Neural cell (in vitro differentiated cells): ENCODE measurements around the gene TAGLN3. TPM values are rescaled to one million over a fixed set of nuclear protein-coding genes. Genes with fewer than 3 reads are reported as not detected.

Source experiments
- H2AFZ ChIP-seq: fragments of 200-600, 300-800 bp; sonication (generic), shearing (Covaris generic); 2 replicates; pipeline ENCODE4 v1.6.0; 2014; ENCODE audit warnings: low read depth, mild to moderate bottlenecking, antibody characterized with exemption, low read length, moderate library complexity
- H3F3A ChIP-seq: fragments of 200-600 bp; shearing (Covaris generic); 2 replicates; pipeline ENCODE4 v1.6.1; 2016; ENCODE audit warnings: mild to moderate bottlenecking, moderate library complexity, mixed read lengths, antibody characterized with exemption, low read length; ENCODE audit not compliant: insufficient read depth, poor library complexity, severe bottlenecking
- H3K27ac ChIP-seq: fragments of 200-600, 300-800 bp; sonication (generic), shearing (Covaris generic); 2 replicates; pipeline ENCODE4 v1.5.1; 2014; ENCODE audit warnings: mild to moderate bottlenecking, low read length, moderate library complexity
- H3K27me3 ChIP-seq: fragments of 300-800, 200-600 bp; sonication (generic), shearing (Covaris generic); 2 replicates; pipeline ENCODE4 v1.6.0; 2014; ENCODE audit warnings: mild to moderate bottlenecking, low read depth, low read length, moderate library complexity; ENCODE audit not compliant: insufficient read depth
- H3K36me3 ChIP-seq: fragments of 300-800, 200-600 bp; sonication (generic), shearing (Covaris generic); 2 replicates; pipeline ENCODE4 v1.5.1; 2014; ENCODE audit warnings: mild to moderate bottlenecking, antibody characterized with exemption, low read length, moderate library complexity; ENCODE audit not compliant: insufficient read depth
- H3K4me2 ChIP-seq: fragments of 300-800, 200-600 bp; sonication (generic), shearing (Covaris generic); 2 replicates; pipeline ENCODE4 v1.6.0; 2014; ENCODE audit warnings: mild to moderate bottlenecking, low read length
- H3K4me3 ChIP-seq: fragments of 300-800, 200-600 bp; sonication (generic), shearing (Covaris generic); 2 replicates; pipeline ENCODE4 v1.5.1; 2014; ENCODE audit warnings: mild to moderate bottlenecking, low read length, moderate library complexity
- H3K79me2 ChIP-seq: fragments of 200-600 bp; shearing (Covaris generic); replicated peaks from 2 replicates; pipeline ENCODE4 v1.6.0; 2014; ENCODE audit warnings: mild to moderate bottlenecking, low read length, moderate library complexity; ENCODE audit not compliant: insufficient read depth
- H3K9ac ChIP-seq: fragments of 300-800, 200-600 bp; sonication (generic), shearing (Covaris generic); 2 replicates; pipeline ENCODE4 v1.6.1; 2016; ENCODE audit warnings: mild to moderate bottlenecking, low read length, mixed read lengths
- H3K9me2 ChIP-seq: fragments of 200-600 bp; shearing (Covaris generic); 2 replicates; pipeline ENCODE4 v1.6.1; 2016; ENCODE audit warnings: mild to moderate bottlenecking, low read length, mixed read lengths; ENCODE audit not compliant: insufficient read depth
- H3K9me3 ChIP-seq: fragments of 200-600, 300-800 bp; sonication (generic), shearing (Covaris generic); 2 replicates; pipeline ENCODE4 v1.6.1; 2016; ENCODE audit warnings: mild to moderate bottlenecking, mixed run types, low read length, moderate library complexity, mixed read lengths
- H4K20me1 ChIP-seq: fragments of 200-600 bp; shearing (Covaris generic); 2 replicates; pipeline ENCODE4 v1.6.1; 2016; ENCODE audit warnings: mild to moderate bottlenecking, mixed run types; ENCODE audit not compliant: insufficient read depth
- EP300 ChIP-seq: fragments of 450-650 bp; conservative IDR thresholded peaks from 2 replicates; pipeline ENCODE4 v1.6.1; 2014; ENCODE audit warnings: antibody characterized with exemption, mild to moderate bottlenecking, moderate library complexity; ENCODE audit not compliant: poor library complexity, severe bottlenecking
- EZH2 ChIP-seq: fragments of 200-600, 300-800 bp; shearing (Covaris generic), sonication (generic); IDR thresholded peaks from 2 replicates; pipeline ENCODE4 v1.6.1; 2014; ENCODE audit warnings: antibody characterized with exemption, low read length, borderline replicate concordance, mild to moderate bottlenecking; ENCODE audit not compliant: insufficient read depth, poor library complexity, severe bottlenecking
- MXI1 ChIP-seq: fragments of 450-650 bp; conservative IDR thresholded peaks from 2 replicates; pipeline ENCODE4 v1.6.1; 2014; ENCODE audit warnings: antibody characterized with exemption, mild to moderate bottlenecking; ENCODE audit not compliant: poor library complexity, severe bottlenecking
- POLR2AphosphoS5 ChIP-seq: IDR thresholded peaks from 2 replicates; pipeline ENCODE4 v1.6.1; 2012
- RAD21 ChIP-seq: fragments of 450-650 bp; conservative IDR thresholded peaks from 2 replicates; pipeline ENCODE4 v1.6.1; 2014; ENCODE audit warnings: antibody characterized with exemption, mild to moderate bottlenecking, moderate library complexity
- REST ChIP-seq: IDR thresholded peaks from 2 replicates; pipeline ENCODE4 v1.6.1; 2012; ENCODE audit warnings: borderline replicate concordance
- SMC3 ChIP-seq: fragments of 450-650 bp; conservative IDR thresholded peaks from 2 replicates; pipeline ENCODE4 v1.6.1; 2014; ENCODE audit warnings: antibody characterized with exemption, mild to moderate bottlenecking, moderate library complexity; ENCODE audit not compliant: poor library complexity
- TAF1 ChIP-seq: IDR thresholded peaks from 2 replicates; pipeline ENCODE4 v1.6.1; 2012; ENCODE audit warnings: low read depth
- polyA plus RNA-seq: library from polyadenylated mRNA; depleted of rRNA; stranded (reverse); fragments of >200 nt; gene quantifications from 2 replicates; pipeline ENCODE4 v1.2.3, GENCODE V29; 2014
- TF ChIP-seq, protein P1 (sequence below): fragments of 450-650 bp; IDR thresholded peaks from 2 replicates; pipeline ENCODE4 v1.5.1; 2014; ENCODE audit warnings: antibody characterized with exemption, mild to moderate bottlenecking, moderate library complexity; ENCODE audit not compliant: poor library complexity, severe bottlenecking

TAGLN3 gene
- polyA plus RNA-seq, 1 donor from 2014 or later, result 519 TPM

GRCh38 chr3:112007633-112008032, 8.9 kb downstream of the TAGLN3 start:
- H2AFZ ChIP-seq, result no peak overlapping the region
- H3K27ac ChIP-seq, result no peak overlapping the region
- no peak overlapping the region for H3K4me3 ChIP-seq
- no peak overlapping the region for H3K4me2 ChIP-seq
- H3K79me2 ChIP-seq, result peaks cover 42% of the 10 kb centered on the region
- no peaks in the 10 kb centered on the region for H3K27me3 ChIP-seq
- H3K9ac ChIP-seq, result no peak overlapping the region
- H3F3A ChIP-seq, result no peaks in the 10 kb centered on the region
- H3K36me3 ChIP-seq, result peaks cover 21% of the 10 kb centered on the region
- no peaks in the 10 kb centered on the region for H4K20me1 ChIP-seq
- no peaks in the 10 kb centered on the region for H3K9me2 ChIP-seq
- H3K9me3 ChIP-seq, result no peaks in the 10 kb centered on the region
- TF ChIP-seq MXI1, result no peak
- TF ChIP-seq, protein P1, sequence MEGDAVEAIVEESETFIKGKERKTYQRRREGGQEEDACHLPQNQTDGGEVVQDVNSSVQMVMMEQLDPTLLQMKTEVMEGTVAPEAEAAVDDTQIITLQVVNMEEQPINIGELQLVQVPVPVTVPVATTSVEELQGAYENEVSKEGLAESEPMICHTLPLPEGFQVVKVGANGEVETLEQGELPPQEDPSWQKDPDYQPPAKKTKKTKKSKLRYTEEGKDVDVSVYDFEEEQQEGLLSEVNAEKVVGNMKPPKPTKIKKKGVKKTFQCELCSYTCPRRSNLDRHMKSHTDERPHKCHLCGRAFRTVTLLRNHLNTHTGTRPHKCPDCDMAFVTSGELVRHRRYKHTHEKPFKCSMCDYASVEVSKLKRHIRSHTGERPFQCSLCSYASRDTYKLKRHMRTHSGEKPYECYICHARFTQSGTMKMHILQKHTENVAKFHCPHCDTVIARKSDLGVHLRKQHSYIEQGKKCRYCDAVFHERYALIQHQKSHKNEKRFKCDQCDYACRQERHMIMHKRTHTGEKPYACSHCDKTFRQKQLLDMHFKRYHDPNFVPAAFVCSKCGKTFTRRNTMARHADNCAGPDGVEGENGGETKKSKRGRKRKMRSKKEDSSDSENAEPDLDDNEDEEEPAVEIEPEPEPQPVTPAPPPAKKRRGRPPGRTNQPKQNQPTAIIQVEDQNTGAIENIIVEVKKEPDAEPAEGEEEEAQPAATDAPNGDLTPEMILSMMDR, result no peak
- TF ChIP-seq SMC3, result no peak
- no peak for TF ChIP-seq POLR2AphosphoS5
- no peak for TF ChIP-seq REST
- no peak for TF ChIP-seq TAF1
- no peak for TF ChIP-seq EP300
- TF ChIP-seq EZH2, result no peak
- no peak for TF ChIP-seq RAD21

- Histone ChIP-seq H3K27ac (no peak overlapping the region), H3K79me2 (peaks cover 22% of the 10 kb centered on the region), H2AFZ (no peak overlapping the region), H3K4me2 (no peak overlapping the region), H3K9ac (no peak overlapping the region), H4K20me1 (no peaks in the 10 kb centered on the region), H3K4me3 (no peak overlapping the region), H3K27me3 (no peaks in the 10 kb centered on the region), H3F3A (no peaks in the 10 kb centered on the region), H3K9me2 (no peaks in the 10 kb centered on the region), H3K9me3 (no peaks in the 10 kb centered on the region), H3K36me3 (peaks cover 16% of the 10 kb centered on the region)
- TF ChIP-seq SMC3 (no peak), REST (no peak), POLR2AphosphoS5 (no peak), EP300 (no peak), TAF1 (no peak), RAD21 (no peak), EZH2 (no peak), MXI1 (no peak)
- TF ChIP-seq, protein P1, result no peak
Measured at GRCh38 chr3:112009670-112010069, 10.9 kb downstream of the TAGLN3 start.
